GM12864 (cell line): ENCODE measurements around the gene TADA1.

ENCODE experiments used
- DNase-seq: peaks from one replicate; pipeline ENCODE4 v3.0.0-alpha.2; 2011; ENCODE audit warnings: low read depth
- H3K4me3 ChIP-seq: 2 replicates; pipeline ENCODE4 v1.5.1; 2011; ENCODE audit warnings: mild to moderate bottlenecking, low read depth, low read length, control low read depth
- TF ChIP-seq, protein P1 (sequence below): IDR thresholded peaks from 2 replicates; pipeline ENCODE4 v1.5.1; 2011; ENCODE audit warnings: low read depth, mild to moderate bottlenecking, moderate library complexity, low read length, control low read depth, inconsistent platforms; ENCODE audit errors: missing control alignments

TADA1 gene

DNA sequence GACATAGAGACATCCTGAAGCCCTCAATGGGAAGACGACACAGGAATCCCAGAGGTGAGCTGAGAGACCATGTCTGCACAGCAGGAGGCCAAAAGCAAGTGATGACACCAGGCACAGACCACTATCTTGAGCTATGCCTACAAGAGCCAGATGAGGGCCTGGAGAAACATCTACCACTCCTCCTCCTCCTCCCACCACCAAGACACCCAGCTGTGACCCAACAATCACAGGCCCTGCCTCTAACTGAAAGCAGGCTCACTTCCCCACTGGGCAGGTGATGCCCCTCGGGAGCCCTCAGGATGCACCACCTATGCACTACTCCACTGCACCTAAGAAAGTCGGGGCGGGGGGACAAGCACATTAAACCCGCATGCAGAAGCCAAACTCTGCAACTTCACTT is 16.5 kb downstream of the TADA1 start:
- no peak for DNase-seq
- TF ChIP-seq, protein P1, sequence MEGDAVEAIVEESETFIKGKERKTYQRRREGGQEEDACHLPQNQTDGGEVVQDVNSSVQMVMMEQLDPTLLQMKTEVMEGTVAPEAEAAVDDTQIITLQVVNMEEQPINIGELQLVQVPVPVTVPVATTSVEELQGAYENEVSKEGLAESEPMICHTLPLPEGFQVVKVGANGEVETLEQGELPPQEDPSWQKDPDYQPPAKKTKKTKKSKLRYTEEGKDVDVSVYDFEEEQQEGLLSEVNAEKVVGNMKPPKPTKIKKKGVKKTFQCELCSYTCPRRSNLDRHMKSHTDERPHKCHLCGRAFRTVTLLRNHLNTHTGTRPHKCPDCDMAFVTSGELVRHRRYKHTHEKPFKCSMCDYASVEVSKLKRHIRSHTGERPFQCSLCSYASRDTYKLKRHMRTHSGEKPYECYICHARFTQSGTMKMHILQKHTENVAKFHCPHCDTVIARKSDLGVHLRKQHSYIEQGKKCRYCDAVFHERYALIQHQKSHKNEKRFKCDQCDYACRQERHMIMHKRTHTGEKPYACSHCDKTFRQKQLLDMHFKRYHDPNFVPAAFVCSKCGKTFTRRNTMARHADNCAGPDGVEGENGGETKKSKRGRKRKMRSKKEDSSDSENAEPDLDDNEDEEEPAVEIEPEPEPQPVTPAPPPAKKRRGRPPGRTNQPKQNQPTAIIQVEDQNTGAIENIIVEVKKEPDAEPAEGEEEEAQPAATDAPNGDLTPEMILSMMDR = no peak

DNA sequence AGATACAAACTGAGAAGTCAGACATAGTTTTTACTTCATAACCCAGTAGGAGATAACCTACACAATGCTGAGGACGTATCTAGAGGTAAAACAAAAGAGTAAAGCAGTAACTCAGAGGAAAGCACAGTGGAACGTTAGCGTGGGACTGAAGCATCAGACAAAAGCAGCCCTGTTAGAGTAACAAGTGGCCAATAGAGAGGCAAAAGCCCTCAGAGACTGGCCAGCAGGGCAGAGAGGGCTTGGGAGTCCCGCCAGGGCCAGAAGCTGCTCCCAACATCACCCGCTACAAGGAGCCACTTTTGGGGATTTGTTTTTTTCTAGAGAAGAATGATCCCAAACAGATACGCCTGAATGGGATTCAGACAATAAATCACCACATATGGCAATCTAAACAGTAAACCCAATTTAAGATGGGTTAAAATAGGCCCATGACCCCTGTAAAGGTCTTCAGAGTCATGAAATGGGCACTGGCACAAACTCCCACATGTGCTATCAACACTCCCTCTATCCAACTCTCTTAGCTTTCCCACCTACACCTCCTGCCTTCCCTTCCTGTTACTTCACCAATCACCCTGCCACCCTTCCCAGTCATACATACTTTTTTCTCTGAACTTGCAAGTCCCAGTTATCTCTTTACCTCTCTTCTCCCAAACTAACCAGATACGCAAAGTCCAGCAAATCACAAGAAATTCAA is 17.2 kb downstream of the TADA1 start:
- DNase-seq = no peak
- TF ChIP-seq, protein P1 = no peak
- H3K4me3 ChIP-seq = no peak overlapping the region

More for the DNA sequence above, 16.5 kb downstream of the TADA1 start:
- no peak overlapping the region for H3K4me3 ChIP-seq

DNA sequence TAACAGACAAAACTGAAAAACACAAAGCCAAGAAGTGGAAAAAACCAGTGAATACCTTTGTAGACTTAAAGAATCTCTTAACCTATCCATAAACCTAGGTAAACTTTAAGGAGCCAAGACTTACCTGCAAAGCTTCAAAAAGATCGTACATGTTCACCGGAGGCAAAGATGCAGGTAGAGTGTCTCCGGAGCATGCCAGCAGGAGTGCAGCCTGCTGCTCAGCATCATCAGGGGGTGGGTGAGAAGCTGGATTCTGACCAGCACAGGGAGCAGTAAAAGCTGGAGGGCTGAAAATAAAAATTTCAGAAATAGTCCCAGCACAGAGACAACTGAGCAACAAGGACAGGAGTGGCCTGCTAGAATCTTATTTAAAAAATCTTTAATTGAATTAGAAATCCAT is 18.1 kb downstream of the TADA1 start:
- H3K4me3 ChIP-seq = no peak overlapping the region
- TF ChIP-seq, protein P1 = no peak
- DNase-seq = no peak

DNA sequence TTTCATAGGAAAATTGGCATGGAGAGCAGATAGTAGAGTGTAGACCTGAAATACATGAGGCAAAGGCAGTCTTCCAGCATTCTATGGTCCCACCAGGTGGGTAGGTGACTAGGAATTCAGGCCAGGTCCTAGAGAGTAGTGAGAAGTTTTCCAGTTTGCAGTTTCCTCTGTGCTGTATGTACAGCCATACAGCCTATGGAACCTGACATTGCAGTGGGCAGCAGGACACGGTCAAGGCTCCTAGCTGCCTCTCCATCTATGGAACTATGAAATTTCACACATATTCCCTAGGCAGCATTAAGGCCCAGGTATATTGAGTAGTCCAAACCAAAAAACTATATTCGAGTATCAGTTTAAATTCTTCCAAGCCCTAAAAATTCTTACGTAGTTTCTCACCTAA is 20.5 kb downstream of the TADA1 start:
- DNase-seq = no peak
- TF ChIP-seq, protein P1 = no peak
- H3K4me3 ChIP-seq = no peak overlapping the region

DNA sequence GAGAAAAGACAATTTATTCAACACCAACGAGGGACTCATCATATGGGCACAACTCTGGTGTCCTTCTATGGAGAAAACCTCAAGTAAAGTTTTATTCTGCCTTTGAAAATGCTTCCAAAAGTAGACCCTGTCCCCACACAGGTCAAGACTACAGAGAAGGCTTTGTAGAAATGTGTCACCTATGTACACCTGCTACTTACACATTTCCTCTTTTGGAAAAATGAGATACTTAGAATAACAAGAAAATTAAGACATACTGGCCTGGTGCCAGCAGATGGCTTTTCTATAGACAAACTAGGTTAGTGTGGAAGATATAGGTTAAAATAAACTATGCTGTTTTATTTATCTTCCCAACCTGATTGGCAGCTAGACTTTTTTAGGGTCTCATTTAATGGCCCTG is 23.1 kb downstream of the TADA1 start:
- H3K4me3 ChIP-seq = no peak overlapping the region
- DNase-seq = no peak
- TF ChIP-seq, protein P1 = no peak

DNA sequence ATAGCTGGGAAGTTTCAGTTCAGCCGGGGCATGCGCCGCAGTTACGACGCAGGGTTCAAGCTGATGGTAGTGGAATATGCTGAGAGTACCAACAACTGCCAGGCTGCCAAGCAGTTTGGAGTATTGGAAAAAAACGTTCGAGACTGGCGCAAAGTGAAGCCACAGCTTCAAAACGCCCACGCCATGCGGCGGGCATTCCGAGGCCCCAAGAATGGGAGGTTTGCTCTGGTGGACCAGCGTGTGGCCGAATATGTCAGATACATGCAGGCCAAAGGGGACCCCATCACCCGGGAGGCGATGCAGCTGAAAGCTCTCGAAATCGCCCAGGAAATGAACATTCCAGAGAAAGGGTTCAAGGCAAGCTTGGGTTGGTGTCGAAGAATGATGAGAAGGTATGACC is 26.9 kb downstream of the TADA1 start:
- TF ChIP-seq, protein P1 = no peak
- no peak overlapping the region for H3K4me3 ChIP-seq
- DNase-seq = no peak

DNA sequence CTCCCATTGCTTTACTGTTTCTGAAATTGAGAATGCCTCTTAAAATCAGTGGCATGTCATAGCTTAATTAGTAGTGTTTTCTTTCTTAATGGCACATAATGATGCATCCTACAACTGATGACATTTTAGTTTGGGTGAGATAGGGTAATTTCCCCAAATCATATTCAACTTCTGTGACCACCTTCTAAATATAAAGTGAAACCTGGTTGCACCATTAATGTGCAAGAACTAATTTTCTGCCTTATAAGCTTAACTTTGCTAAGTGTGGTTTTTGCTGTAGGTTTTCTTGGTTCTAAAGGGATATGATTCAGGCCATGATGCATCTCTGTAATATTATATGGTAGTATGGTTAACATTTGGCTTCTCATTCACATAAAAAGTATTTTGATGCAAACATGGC is 27.9 kb downstream of the TADA1 start:
- H3K4me3 ChIP-seq = no peak overlapping the region
- DNase-seq = no peak
- TF ChIP-seq, protein P1 = no peak
